Heart left ventricle (tissue), 13 donors: ENCODE measurements around the gene SCN5A.

Experiments used
- CTCF ChIP-seq, 12 donors: fragments of 200-600 bp; sonication (generic) in 4 of 12; IDR thresholded peaks; one replicate each; pipeline versions ENCODE4 v1.5.0 to v1.8.0; 2018 to 2022; ENCODE audit warnings: antibody characterized with exemption in 12 of 12, mild to moderate bottlenecking in 5 of 12
- POLR2A ChIP-seq, 2 donors: fragments of 450-650 bp; IDR thresholded peaks; one replicate each; pipeline ENCODE4 v1.6.1; 2017; ENCODE audit warnings: antibody characterized with exemption in 2 of 2, mild to moderate bottlenecking in 2 of 2, moderate library complexity in 2 of 2
- donor health status: ischemic (EF 13 %, LVEDD 7.1; RV severe dilation, severe dysfunction).
- donor health status: DM: no; HTN: yes; CAD: no.
- donor health status: DM: no; HTN: no; CAD: no.
- donor health status: ischemic (EF 25% LVEDD 6.9; RV normal size, moderate dysfunction).
- donor health status: ischemic (EF 25% LVEDD 5.7; RV mildly dilated, moderate dysfunction).
- donor health status: ischemic (EF 35%, LVEDD 5.7; RV mildly dilated, moderate dysfunction).
- donor health status: nonischemic (EF 11% LVEDD 7.7; RV severe dilation, severe dysfunction).
- donor health status: DM: yes; HTN: yes; CAD: no.
- donor health status: PGD.
- donor health status: ischemic (EF 29% LVEDD 5.4; RV normal size, mild dysfunction).
- donor health status: nonischemic (EF 23%, LVEDD 6.1; RV moderate dilation, normal function).

DNA sequence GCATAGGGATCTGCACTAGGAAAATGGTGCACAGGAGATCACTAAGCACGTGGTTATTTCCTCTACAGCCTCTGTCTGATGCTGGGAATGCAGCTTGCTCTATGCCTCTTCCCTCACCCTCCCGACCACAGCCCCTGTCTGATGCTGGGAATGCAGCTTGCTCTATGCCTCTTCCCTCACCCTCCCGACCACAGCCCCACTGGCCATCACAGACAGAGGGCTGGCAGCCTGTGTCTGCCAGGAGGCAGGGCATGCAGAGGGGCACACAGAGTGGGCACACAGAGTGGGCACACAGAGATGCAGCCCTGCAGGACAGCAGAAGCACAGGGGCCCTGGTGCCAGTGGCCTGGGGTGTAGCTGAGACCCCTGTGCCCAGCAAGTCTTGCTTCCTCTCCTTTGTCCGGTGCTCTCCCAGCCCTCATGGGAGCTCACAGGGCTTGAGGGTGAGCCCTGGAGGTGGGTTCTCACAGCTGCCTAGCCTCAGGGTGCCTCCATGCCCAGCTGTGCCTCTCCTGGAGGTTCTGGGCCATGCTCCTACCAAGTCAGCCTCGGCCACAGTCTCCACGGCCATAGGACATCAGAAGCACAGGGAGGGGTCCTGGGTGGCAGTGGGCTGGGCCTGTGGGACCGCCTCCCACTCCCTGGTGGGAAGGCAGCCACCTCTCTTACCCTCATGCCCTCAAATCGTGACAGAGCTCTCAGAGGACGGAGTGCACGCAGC, 87.6 kb downstream of the SCN5A start:
- TF ChIP-seq CTCF (IDR thresholded peaks at IDR 0.05) (no peak), POLR2A (IDR thresholded peaks at IDR 0.05) (no peak)
